Measurements from ENCODE around the gene SPSB4. TPM values are rescaled to one million over a fixed set of nuclear protein-coding genes. Genes with fewer than 3 reads are reported as not detected.

The SPSB4 gene
- total and polyA plus RNA-seq, 2 of the 8 experiments (the other 6 are each of a cell fraction or from before 2014, with no cell fraction given) = 15.1 to 17.2 TPM

GRCh38 chr3:141114179-141114745, 63.1 kb downstream of the SPSB4 start:
- no peak overlapping the region for H2AK5ac ChIP-seq (ENCODE audit: low read depth, low read length)
- H3K9me3 ChIP-seq (ENCODE audit: insufficient read depth in 2 of 2, low read depth in 1 of 2, low read length in 1 of 2) = no peaks in the 10 kb centered on the region
- H3K56ac ChIP-seq (replicated peaks; ENCODE audit: insufficient read length, low read depth, low read length) = no peak overlapping the region
- no peak overlapping the region for H2BK120ac ChIP-seq (replicated peaks; ENCODE audit: low read depth, low read length)
- H4K20me1 ChIP-seq (replicated peaks in 1 of 2; ENCODE audit: control insufficient read depth in 1 of 2, insufficient read depth in 2 of 2, low read length in 2 of 2) = peaks cover 0 to 1% of the 10 kb centered on the region in 2 experiments
- no peak overlapping the region for H4K91ac ChIP-seq (replicated peaks; ENCODE audit: insufficient read length, low read length)
- no peak overlapping the region for H2BK12ac ChIP-seq (ENCODE audit: low read depth, low read length)
- H2BK20ac ChIP-seq (ENCODE audit: low read length) = no peak overlapping the region
- H2BK5ac ChIP-seq (ENCODE audit: low read depth, low read length) = no peak overlapping the region
- H3K23ac ChIP-seq (ENCODE audit: insufficient read length) = no peak overlapping the region
- 97% methylated on average over 10 of the region's 10 CpGs; no CpG with 5 or more reads in 1 of the 2 experiments for WGBS, 2 experiments (ENCODE audit: extremely low coverage in 1 of 2, insufficient coverage in 1 of 2, insufficient read length in 1 of 2, insufficient replicate concordance in 2 of 2, low coverage in 1 of 2, low lambda C conversion rate in 2 of 2, missing lambda C conversion rate in 1 of 2)
- H3K4me3 ChIP-seq (ENCODE audit: extremely low read depth in 1 of 4, insufficient read depth in 2 of 4, low read depth in 3 of 4, low read length in 4 of 4) = no peak overlapping the region
- POLR2A ChIA-PET (ENCODE audit: partially characterized antibody) = interaction anchor here (1.2 kb wide), 1 partner anchor 64 kb away, joined by 4 read pairs; no protein-coding TSS in a partner anchor
- no peaks in the 10 kb centered on the region for H3K23me2 ChIP-seq (ENCODE audit: low read depth, low read length)
- no peak overlapping the region for H4K8ac ChIP-seq (ENCODE audit: extremely low read depth, insufficient read depth, low read length)
- H3K36me3 ChIP-seq (ENCODE audit: control insufficient read depth in 2 of 4, insufficient read depth in 4 of 4, low read length in 3 of 4) = no peaks in the 10 kb centered on the region
- H3K27me3 ChIP-seq (replicated peaks in 1 of 4; ENCODE audit: control insufficient read depth in 3 of 4, extremely low read depth in 1 of 4, insufficient read depth in 3 of 4, low read length in 3 of 4) = no peaks in the 10 kb centered on the region
- no peak overlapping the region for H4K5ac ChIP-seq (ENCODE audit: insufficient read length, low read depth, low read length)
- no peaks in the 10 kb centered on the region for H3K79me1 ChIP-seq (ENCODE audit: low read depth, low read length)
- CTCF ChIA-PET (ENCODE audit: partially characterized antibody) = interaction anchor here (0.6 to 9.1 kb wide), 31 partner anchors 8 to 146 kb away, joined by 3 to 119 read pairs (median 10); partner anchors contain the start of gene SPSB4
- H3K18ac ChIP-seq (ENCODE audit: extremely low read depth, low read length) = no peak overlapping the region
- TF ChIP-seq, protein P1, sequence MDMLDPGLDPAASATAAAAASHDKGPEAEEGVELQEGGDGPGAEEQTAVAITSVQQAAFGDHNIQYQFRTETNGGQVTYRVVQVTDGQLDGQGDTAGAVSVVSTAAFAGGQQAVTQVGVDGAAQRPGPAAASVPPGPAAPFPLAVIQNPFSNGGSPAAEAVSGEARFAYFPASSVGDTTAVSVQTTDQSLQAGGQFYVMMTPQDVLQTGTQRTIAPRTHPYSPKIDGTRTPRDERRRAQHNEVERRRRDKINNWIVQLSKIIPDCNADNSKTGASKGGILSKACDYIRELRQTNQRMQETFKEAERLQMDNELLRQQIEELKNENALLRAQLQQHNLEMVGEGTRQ (IDR thresholded peaks at IDR 0.05; ENCODE audit: low read length) = no peak
- TF ChIP-seq CREB1 (IDR thresholded peaks at IDR 0.05) (no peak), ASH2L (IDR thresholded peaks at IDR 0.05; ENCODE audit: low read length) (no peak), JUN (IDR thresholded peaks at IDR 0.05; ENCODE audit: low read depth, low read length) (no peak), SIX5 (IDR thresholded peaks at IDR 0.05; ENCODE audit: low read depth, low read length) (no peak), SAP30 (IDR thresholded peaks at IDR 0.05; ENCODE audit: insufficient read depth, insufficient replicate concordance, low read length) (no peak)
- H2BK15ac ChIP-seq (ENCODE audit: low read length) = no peak overlapping the region
- no peak overlapping the region for H3K14ac ChIP-seq (ENCODE audit: insufficient read length)
- no peak overlapping the region for H3K4me2 ChIP-seq (ENCODE audit: insufficient read depth in 1 of 2, low read depth in 2 of 2, low read length in 2 of 2)
- H3K4me1 ChIP-seq (replicated peaks in 1 of 4; ENCODE audit: control insufficient read depth in 3 of 4, insufficient read depth in 4 of 4, low read length in 3 of 4) = no peaks in the 10 kb centered on the region
- H3K4ac ChIP-seq (replicated peaks; ENCODE audit: insufficient read length, low read depth, low read length) = no peak overlapping the region
- no peak overlapping the region for H3K27ac ChIP-seq (ENCODE audit: low read depth, low read length)
- H3K79me2 ChIP-seq (ENCODE audit: control insufficient read depth in 1 of 2, insufficient read depth in 2 of 2, low read length in 2 of 2) = no peaks in the 10 kb centered on the region
- FAIRE-seq (no peak), DNase-seq (ENCODE audit: low read depth in 1 of 2, low spot score in 2 of 2) (no peak)
- H3K9ac ChIP-seq (replicated peaks in 1 of 4; ENCODE audit: extremely low read depth in 1 of 4, low read depth in 3 of 4, low read length in 3 of 4) = no peak overlapping the region
- no peak overlapping the region for H2AFZ ChIP-seq (ENCODE audit: low read length)

All from H1 (cell line).